Keratinocyte (primary cell): ENCODE data around the gene FUOM.

Experiments
- CTCF ChIP-seq, 3 experiments: IDR thresholded peaks in 1 of 3; conservative IDR thresholded peaks in 1 of 3; optimal IDR thresholded peaks in 1 of 3; 2 replicates in 2 of 3; 3 replicates in 1 of 3; pipeline versions ENCODE3 to v1.5.1; 2011; ENCODE audit warnings: low read length in 3 of 3, mild to moderate bottlenecking in 3 of 3, moderate library complexity in 2 of 3, control low read depth in 1 of 3, inconsistent platforms in 1 of 3; ENCODE audit not compliant: insufficient read depth in 2 of 3; ENCODE audit errors: extremely low read depth in 1 of 3
- EZH2 ChIP-seq: IDR thresholded peaks from one replicate; pipeline ENCODE4 v1.6.1; 2012; ENCODE audit warnings: inconsistent platforms, mild to moderate bottlenecking, low read length, moderate library complexity

- no peak for TF ChIP-seq CTCF (optimal IDR thresholded peaks at IDR 0.05 in 1 of 3, IDR thresholded peaks at IDR 0.05 in 1 of 3, conservative IDR thresholded peaks at IDR 0.05 in 1 of 3; ENCODE audit: extremely low read depth in 1 of 3, insufficient read depth in 2 of 3, low read length in 3 of 3)
- no peak for TF ChIP-seq EZH2
Observed at GRCh38 chr10:133309720-133310398, 48.0 kb downstream of the FUOM start.
